B cell (primary cell): ENCODE results near the gene RRBP1. TPM values are rescaled to one million over a fixed set of nuclear protein-coding genes. Genes with fewer than 3 reads are reported as not detected.

Experiments
- ATAC-seq: fragments of 200-7000 bp; cut with Tn5 transposase; one replicate; pipeline ENCODE4 v1.10.0; 2021; ENCODE audit warnings: low read depth, mild to moderate bottlenecking, moderate number of reproducible peaks, moderate library complexity
- CTCF ChIA-PET: fragments of 350-600 bp; sonication (Branson Sonifier 250); formaldehyde crosslinking; loops from one replicate; lab custom pipeline; 2021; ENCODE audit warnings: antibody characterized with exemption, inconsistent platforms; lab: Charles Lee
- POLR2A ChIA-PET: fragments of 350-600 bp; sonication (Branson Sonifier 250); formaldehyde crosslinking; loops from one replicate; lab custom pipeline; 2021; ENCODE audit warnings: antibody characterized with exemption; lab: Charles Lee
- DNase-seq: peaks from one replicate; pipeline ENCODE4 v3.0.0; 2013
- H2AFZ ChIP-seq: 2 replicates; pipeline ENCODE4 v1.6.1; 2012; ENCODE audit warnings: mild to moderate bottlenecking, low read depth, low read length; ENCODE audit not compliant: insufficient read depth, poor library complexity, severe bottlenecking
- H3K27ac ChIP-seq, 2 donors: 1 replicate in 1 of 2; 2 replicates in 1 of 2; pipeline ENCODE4 v1.5.1; 2012 to 2013; ENCODE audit warnings: low read length in 2 of 2, mild to moderate bottlenecking in 2 of 2, moderate library complexity in 1 of 2
- H3K27me3 ChIP-seq, 4 experiments: fragments of 200-600 bp in 1 of 4; sonication (generic) in 1 of 4; replicated peaks in 1 of 4; 1 replicate in 2 of 4; 2 replicates in 2 of 4; pipeline versions ENCODE4 v1.6.1 to v1.7.0; 2013 to 2016; ENCODE audit warnings: low read length in 3 of 4, mild to moderate bottlenecking in 2 of 4, mixed read lengths in 1 of 4, moderate library complexity in 1 of 4; ENCODE audit not compliant: insufficient read depth in 4 of 4, control insufficient read depth in 3 of 4; ENCODE audit errors: control extremely low read depth in 1 of 4
- H3K36me3 ChIP-seq, 2 experiments: replicated peaks in 1 of 2; 1 replicate in 1 of 2; 2 replicates in 1 of 2; pipeline versions ENCODE4 v1.6.1 to v1.7.1; 2013; ENCODE audit warnings: low read length in 1 of 2; ENCODE audit not compliant: insufficient read depth in 2 of 2, control insufficient read depth in 1 of 2; ENCODE audit errors: control extremely low read depth in 1 of 2, extremely low read depth in 1 of 2
- H3K4me1 ChIP-seq, 2 donors: fragments of 200-600 bp in 1 of 2; sonication (generic) in 1 of 2; 1 replicate in 1 of 2; 2 replicates in 1 of 2; pipeline versions ENCODE4 v1.5.1 to v1.6.1; 2013 to 2017; ENCODE audit warnings: low read length in 2 of 2; ENCODE audit not compliant: control insufficient read depth in 2 of 2, insufficient read depth in 2 of 2
- H3K4me2 ChIP-seq: replicated peaks from 2 replicates; pipeline ENCODE3; 2012; ENCODE audit warnings: mild to moderate bottlenecking, low read depth, low read length; ENCODE audit not compliant: poor library complexity, severe bottlenecking
- H3K4me3 ChIP-seq, 5 experiments: fragments of 200-600 bp in 1 of 5; sonication (generic) in 1 of 5; 1 replicate in 3 of 5; 2 replicates in 2 of 5; pipeline versions ENCODE4 v1.5.1 to v1.7.0; 2011 to 2016; ENCODE audit warnings: low read length in 4 of 5, mild to moderate bottlenecking in 4 of 5, low read depth in 2 of 5, control low read depth in 1 of 5, moderate library complexity in 1 of 5; ENCODE audit not compliant: insufficient read depth in 1 of 5; ENCODE audit errors: control extremely low read depth in 1 of 5, extremely low read depth in 1 of 5
- H3K79me2 ChIP-seq: fragments of 200-600 bp; sonication (generic); one replicate; pipeline ENCODE4 v1.6.0; 2016; ENCODE audit warnings: low read length; ENCODE audit not compliant: control insufficient read depth, insufficient read depth
- H3K9ac ChIP-seq: fragments of 200-600 bp; sonication (generic); 2 replicates; pipeline ENCODE4 v1.6.1; 2017; ENCODE audit warnings: mild to moderate bottlenecking, low read length, moderate library complexity
- H3K9me3 ChIP-seq, 3 donors: one replicate each; pipeline versions ENCODE4 v1.6.1 to v1.7.1; 2013; ENCODE audit warnings: low read length in 2 of 3; ENCODE audit not compliant: control insufficient read depth in 2 of 3, insufficient read depth in 1 of 3; ENCODE audit errors: control extremely low read depth in 1 of 3
- H4K20me1 ChIP-seq: 2 replicates; pipeline ENCODE4 v1.6.0; 2012; ENCODE audit warnings: mild to moderate bottlenecking, low read length; ENCODE audit not compliant: insufficient read depth, control insufficient read depth, poor library complexity, severe bottlenecking
- H3K27ac Mint-ChIP-seq: one replicate; pipeline ENCODE4 v1.8.0; 2021; ENCODE audit warnings: mixed read lengths
- H3K27me3 Mint-ChIP-seq: one replicate; pipeline ENCODE4 v1.8.0; 2021; ENCODE audit warnings: mixed read lengths
- H3K4me1 Mint-ChIP-seq: one replicate; pipeline ENCODE4 v1.8.0; 2021; ENCODE audit warnings: mixed read lengths
- H3K4me3 Mint-ChIP-seq: one replicate; pipeline ENCODE4 v1.8.0; 2021; ENCODE audit warnings: mixed read lengths
- H3K9me3 Mint-ChIP-seq: one replicate; pipeline ENCODE4 v1.8.0; 2022; ENCODE audit warnings: mixed read lengths; ENCODE audit not compliant: insufficient read depth
- EZH2 ChIP-seq: IDR thresholded peaks from 2 replicates; pipeline ENCODE4 v1.6.1; 2012; ENCODE audit warnings: borderline replicate concordance, low read depth, mild to moderate bottlenecking, moderate library complexity, low read length; ENCODE audit not compliant: insufficient read depth, poor library complexity, severe bottlenecking
- WGBS: methylation state at CpG from one replicate; pipeline ENCODE4 v1.1.5; 2013; ENCODE audit warnings: missing lambda C conversion rate; ENCODE audit not compliant: insufficient coverage; 5-methylcytosine and 5-hydroxymethylcytosine counted together
- intact Hi-C: fragments of 100-400 bp; cut with micrococcal nuclease; formaldehyde crosslinking; loops from one replicate; pipeline ENCODE4 v1.10.0; 2022
- polyA plus RNA-seq: library from polyadenylated mRNA; depleted of rRNA; stranded (reverse); fragments of >200 nt; gene quantifications from 2 replicates; pipeline ENCODE4 v1.2.3, GENCODE V29; 2012
- total RNA-seq, 2 donors: library from RNA; stranded (reverse); fragments of 120-200 nt in 1 of 2; gene quantifications; 1 replicate in 1 of 2; 2 replicates in 1 of 2; pipeline versions ENCODE4 v1.2.3 to v1.2.4, GENCODE V29; 2013 to 2022
- TF ChIP-seq, protein P1 (sequence below): fragments of 200-600 bp; IDR thresholded peaks from one replicate; pipeline ENCODE4 v1.8.0; 2022; ENCODE audit warnings: antibody characterized with exemption, mild to moderate bottlenecking

Gene RRBP1
- total and polyA plus RNA-seq, 2 donors (not counting 1 experiment from before 2014, with no cell fraction given), result 10.9 to 27.5 TPM

DNA sequence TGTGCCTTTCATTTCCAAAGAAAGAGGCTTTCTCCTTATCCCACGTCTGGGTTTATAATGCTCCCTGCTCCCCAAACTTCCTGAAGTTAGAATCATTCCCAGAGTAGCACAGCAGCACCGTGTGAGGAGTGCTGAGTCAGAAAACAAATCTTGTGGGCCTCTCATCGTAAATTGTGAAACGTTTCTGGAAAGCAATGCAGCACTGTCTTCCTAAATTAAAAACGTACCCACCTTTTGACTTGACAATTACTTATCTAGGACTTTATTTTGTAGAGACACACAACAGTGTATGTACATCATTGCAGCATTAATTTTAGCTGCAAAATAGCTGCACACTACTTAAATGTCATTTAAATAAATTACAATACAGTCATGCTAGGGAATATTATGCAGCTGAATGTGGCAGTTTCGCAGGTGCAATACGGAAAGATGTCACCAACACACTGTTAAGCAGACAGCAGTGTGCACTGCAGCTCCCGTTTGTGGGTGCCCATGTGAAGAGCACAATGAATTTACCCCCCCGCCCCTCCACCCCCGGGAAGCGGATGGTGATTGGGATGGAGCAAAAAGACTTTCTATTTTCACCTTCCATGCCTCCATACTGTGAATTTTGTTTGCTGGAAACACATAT is 30.8 kb downstream of the RRBP1 start:
- no peak for TF ChIP-seq EZH2
- TF ChIP-seq, protein P1, sequence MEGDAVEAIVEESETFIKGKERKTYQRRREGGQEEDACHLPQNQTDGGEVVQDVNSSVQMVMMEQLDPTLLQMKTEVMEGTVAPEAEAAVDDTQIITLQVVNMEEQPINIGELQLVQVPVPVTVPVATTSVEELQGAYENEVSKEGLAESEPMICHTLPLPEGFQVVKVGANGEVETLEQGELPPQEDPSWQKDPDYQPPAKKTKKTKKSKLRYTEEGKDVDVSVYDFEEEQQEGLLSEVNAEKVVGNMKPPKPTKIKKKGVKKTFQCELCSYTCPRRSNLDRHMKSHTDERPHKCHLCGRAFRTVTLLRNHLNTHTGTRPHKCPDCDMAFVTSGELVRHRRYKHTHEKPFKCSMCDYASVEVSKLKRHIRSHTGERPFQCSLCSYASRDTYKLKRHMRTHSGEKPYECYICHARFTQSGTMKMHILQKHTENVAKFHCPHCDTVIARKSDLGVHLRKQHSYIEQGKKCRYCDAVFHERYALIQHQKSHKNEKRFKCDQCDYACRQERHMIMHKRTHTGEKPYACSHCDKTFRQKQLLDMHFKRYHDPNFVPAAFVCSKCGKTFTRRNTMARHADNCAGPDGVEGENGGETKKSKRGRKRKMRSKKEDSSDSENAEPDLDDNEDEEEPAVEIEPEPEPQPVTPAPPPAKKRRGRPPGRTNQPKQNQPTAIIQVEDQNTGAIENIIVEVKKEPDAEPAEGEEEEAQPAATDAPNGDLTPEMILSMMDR, result no peak
- DNase-seq, result no peak
- Histone ChIP-seq H3K4me3 (no peak overlapping the region), H2AFZ (no peak overlapping the region), H3K9me3 (no peaks in the 10 kb centered on the region), H3K27ac (no peak overlapping the region), H3K36me3 (no peaks in the 10 kb centered on the region), H3K79me2 (peaks cover 5% of the 10 kb centered on the region), H3K9ac (no peak overlapping the region), H3K4me1 (peaks cover 7 to 15% of the 10 kb centered on the region in 2 donors), H3K27me3 (no peaks in the 10 kb centered on the region), H3K4me2 (no peak overlapping the region), H4K20me1 (peaks cover 8% of the 10 kb centered on the region)
- Mint-ChIP-seq H3K27me3 (no peaks in the 10 kb centered on the region), H3K4me1 (peaks cover 16% of the 10 kb centered on the region), H3K9me3 (no peaks in the 10 kb centered on the region), H3K27ac (no peak overlapping the region), H3K4me3 (no peak overlapping the region)
- POLR2A ChIA-PET, result no interaction called here
- CTCF ChIA-PET, result interaction anchor here (0.9 to 2.4 kb wide), 9 partner anchors 13 to 288 kb away, joined by 3 to 11 read pairs (median 4); no protein-coding TSS in a partner anchor
- intact Hi-C loops, result no loop called here
- no peak for ATAC-seq
- WGBS, result 38% methylated on average over 6 of the region's 11 CpGs

DNA sequence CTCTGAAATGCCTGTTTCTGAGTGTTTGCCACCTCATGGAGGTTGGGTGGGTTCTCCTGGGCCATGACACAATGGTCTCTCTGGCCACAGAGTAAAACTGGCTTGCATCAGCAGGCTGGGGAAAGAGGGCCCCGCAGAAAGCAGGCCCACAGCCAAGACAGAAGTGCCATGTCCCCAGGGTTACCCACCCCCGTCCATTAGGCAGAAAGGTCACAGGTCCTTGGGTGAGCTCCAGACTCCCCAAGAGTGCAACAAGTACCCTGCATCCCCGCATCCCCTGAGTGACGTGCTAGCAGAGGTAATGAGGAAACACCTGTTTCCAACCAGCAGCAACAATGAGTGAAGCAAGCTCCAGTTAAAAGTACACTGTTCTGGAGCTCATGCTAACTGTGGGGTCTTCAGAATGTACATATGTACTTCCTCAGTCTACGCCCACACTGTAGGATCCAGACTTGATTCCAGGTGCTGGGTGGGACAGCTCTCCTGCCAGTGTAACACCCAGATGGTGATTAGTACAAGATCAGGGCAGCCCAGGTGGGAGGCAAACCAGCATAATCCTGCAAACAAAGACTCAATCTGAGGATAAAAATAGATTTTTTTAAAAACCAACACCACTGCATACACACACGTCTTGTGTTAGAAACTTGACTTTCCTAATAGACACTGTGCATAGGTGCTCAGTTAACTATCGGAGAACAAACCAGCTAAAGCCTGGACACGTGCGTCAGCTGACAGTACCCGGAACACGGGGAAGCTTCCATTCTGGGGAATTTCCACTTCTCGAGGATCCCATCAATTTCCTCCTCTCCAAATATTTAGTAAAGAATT is 31.5 kb downstream of the RRBP1 start:
- no peaks in the 10 kb centered on the region for H3K27me3 Mint-ChIP-seq
- POLR2A ChIA-PET, result no interaction called here
- ATAC-seq (no peak), DNase-seq (no peak)
- Histone ChIP-seq H3K9ac (no peak overlapping the region), H3K9me3 (no peaks in the 10 kb centered on the region), H2AFZ (no peak overlapping the region), H3K4me3 (no peak overlapping the region), H3K4me1 (peaks cover 7 to 15% of the 10 kb centered on the region in 2 donors), H4K20me1 (peaks cover 8% of the 10 kb centered on the region), H3K27me3 (no peaks in the 10 kb centered on the region), H3K4me2 (no peak overlapping the region), H3K36me3 (no peaks in the 10 kb centered on the region), H3K27ac (no peak overlapping the region), H3K79me2 (peaks cover 8% of the 10 kb centered on the region)
- CTCF ChIA-PET, result interaction anchor here (0.9 to 2.6 kb wide), 13 partner anchors 14 to 288 kb away, joined by 3 to 15 read pairs (median 4); no protein-coding TSS in a partner anchor
- intact Hi-C loops, result no loop called here
- H3K4me3 Mint-ChIP-seq, result no peak overlapping the region
- H3K27ac Mint-ChIP-seq, result no peak overlapping the region
- H3K9me3 Mint-ChIP-seq, result no peaks in the 10 kb centered on the region
- TF ChIP-seq, protein P1, result no peak
- no peak for TF ChIP-seq EZH2
- H3K4me1 Mint-ChIP-seq, result peaks cover 16% of the 10 kb centered on the region
- 36% methylated on average over 4 of the region's 12 CpGs for WGBS
